Neural progenitor cell (in vitro differentiated cells): ENCODE results near the gene ZXDC. TPM values are rescaled to one million over a fixed set of nuclear protein-coding genes. Genes with fewer than 3 reads are reported as not detected.

Experiments
- DNase-seq: peaks from one replicate; pipeline ENCODE4 v3.0.0-alpha.2; 2016; ENCODE audit warnings: low spot score
- H2AFZ ChIP-seq: fragments of 200-600 bp; sonication (generic); replicated peaks from 2 replicates; pipeline ENCODE4 v1.6.1; 2016; ENCODE audit warnings: antibody characterized with exemption
- H3F3A ChIP-seq: fragments of 200-600 bp; sonication (generic); 2 replicates; pipeline ENCODE4 v1.6.1; 2016; ENCODE audit warnings: antibody characterized with exemption, low read depth
- H3K27ac ChIP-seq: fragments of 200-600 bp; sonication (generic); 2 replicates; pipeline ENCODE4 v1.5.1; 2016; ENCODE audit warnings: mild to moderate bottlenecking
- H3K27me3 ChIP-seq: fragments of 200-600 bp; sonication (generic); 2 replicates; pipeline ENCODE4 v1.6.1; 2016; ENCODE audit warnings: mild to moderate bottlenecking, moderate library complexity
- H3K36me3 ChIP-seq: fragments of 200-600 bp; sonication (generic); 2 replicates; pipeline ENCODE4 v1.5.1; 2016
- H3K4me1 ChIP-seq: fragments of 200-600 bp; sonication (generic); 2 replicates; pipeline ENCODE4 v1.6.1; 2016; ENCODE audit warnings: mixed run types
- H3K4me2 ChIP-seq: fragments of 200-600 bp; sonication (generic); 2 replicates; pipeline ENCODE4 v1.6.1; 2016
- H3K4me3 ChIP-seq: fragments of 200-600 bp; sonication (generic); 2 replicates; pipeline ENCODE4 v1.5.1; 2016
- H3K79me2 ChIP-seq: fragments of 200-600 bp; sonication (generic); 2 replicates; pipeline ENCODE4 v1.6.1; 2016; ENCODE audit warnings: low read depth
- H3K9ac ChIP-seq: fragments of 200-600 bp; sonication (generic); 2 replicates; pipeline ENCODE4 v1.6.1; 2016
- H3K9me3 ChIP-seq: fragments of 200-600 bp; sonication (generic); 2 replicates; pipeline ENCODE4 v1.5.1; 2016; ENCODE audit warnings: low read depth
- H4K20me1 ChIP-seq: fragments of 200-600 bp; sonication (generic); 2 replicates; pipeline ENCODE4 v1.6.1; 2016; ENCODE audit warnings: low read depth
- H3K27ac Mint-ChIP-seq: 3 replicates; pipeline ENCODE4 v1.8.0; 2021; ENCODE audit warnings: mixed read lengths
- H3K27me3 Mint-ChIP-seq: 2 replicates; pipeline ENCODE4 v1.8.0; 2022; ENCODE audit warnings: low read depth, mild to moderate bottlenecking, inconsistent platforms, moderate library complexity, mixed read lengths; ENCODE audit not compliant: insufficient read depth
- H3K36me3 Mint-ChIP-seq: 3 replicates; pipeline ENCODE4 v1.8.0; 2021; ENCODE audit warnings: mixed read lengths
- H3K4me1 Mint-ChIP-seq: 3 replicates; pipeline ENCODE4 v1.8.0; 2021; ENCODE audit warnings: mixed read lengths
- H3K4me3 Mint-ChIP-seq: 3 replicates; pipeline ENCODE4 v1.8.0; 2021; ENCODE audit warnings: mild to moderate bottlenecking, moderate library complexity, mixed read lengths
- H3K9me3 Mint-ChIP-seq: 3 replicates; pipeline ENCODE4 v1.8.0; 2020; ENCODE audit warnings: mixed read lengths
- CTCF ChIP-seq: fragments of 200-600 bp; sonication (generic); IDR thresholded peaks from 2 replicates; pipeline ENCODE4 v1.5.1; 2017; ENCODE audit warnings: antibody characterized with exemption, mild to moderate bottlenecking
- EZH2 ChIP-seq: fragments of 200-600 bp; sonication (generic); IDR thresholded peaks from 2 replicates; pipeline ENCODE4 v1.6.1; 2017; ENCODE audit warnings: antibody characterized with exemption, mild to moderate bottlenecking, moderate library complexity
- EZH2phosphoT487 ChIP-seq: fragments of 200-600 bp; sonication (generic); IDR thresholded peaks from 2 replicates; pipeline ENCODE4 v1.6.1; 2017; ENCODE audit warnings: antibody characterized with exemption
- total RNA-seq: library from RNA; depleted of rRNA; stranded (reverse); fragments of >200 nt; gene quantifications from 2 replicates; pipeline ENCODE4 v1.2.3, GENCODE V29; 2015; ENCODE audit warnings: low replicate concordance

The ZXDC gene
- total RNA-seq, 1 donor from 2014 or later = 12.4 TPM

GRCh38 chr3:126459763-126460127 is 15.9 kb downstream of the ZXDC start:
- Mint-ChIP-seq H3K27me3 (no peaks in the 10 kb centered on the region), H3K4me3 (no peak overlapping the region), H3K9me3 (no peaks in the 10 kb centered on the region), H3K4me1 (peaks cover 13% of the 10 kb centered on the region), H3K27ac (no peak overlapping the region), H3K36me3 (peaks cover 40% of the 10 kb centered on the region)
- no peak overlapping the region for H3K9ac ChIP-seq
- no peak overlapping the region for H2AFZ ChIP-seq
- H3K4me2 ChIP-seq = no peak overlapping the region
- H3K4me3 ChIP-seq = no peak overlapping the region
- TF ChIP-seq EZH2phosphoT487 (no peak), EZH2 (no peak), CTCF (no peak)
- no peaks in the 10 kb centered on the region for H3K9me3 ChIP-seq
- no peaks in the 10 kb centered on the region for H3K4me1 ChIP-seq
- DNase-seq = no peak
- peaks cover 10% of the 10 kb centered on the region for H3K36me3 ChIP-seq
- peaks cover 18% of the 10 kb centered on the region for H3K79me2 ChIP-seq
- H3K27ac ChIP-seq = no peak overlapping the region
- no peaks in the 10 kb centered on the region for H3K27me3 ChIP-seq
- H3F3A ChIP-seq = no peaks in the 10 kb centered on the region
- peaks cover 18% of the 10 kb centered on the region for H4K20me1 ChIP-seq

- Histone ChIP-seq H3F3A (no peaks in the 10 kb centered on the region), H2AFZ (no peak overlapping the region), H4K20me1 (peaks cover 18% of the 10 kb centered on the region), H3K4me3 (no peak overlapping the region), H3K27ac (no peak overlapping the region), H3K36me3 (peaks cover 11% of the 10 kb centered on the region), H3K79me2 (peaks cover 23% of the 10 kb centered on the region), H3K27me3 (no peaks in the 10 kb centered on the region), H3K4me2 (no peak overlapping the region), H3K9me3 (no peaks in the 10 kb centered on the region), H3K9ac (no peak overlapping the region), H3K4me1 (no peaks in the 10 kb centered on the region)
- TF ChIP-seq EZH2phosphoT487 (no peak), CTCF (no peak), EZH2 (no peak)
- Mint-ChIP-seq H3K4me3 (no peak overlapping the region), H3K36me3 (peaks cover 36% of the 10 kb centered on the region), H3K27me3 (no peaks in the 10 kb centered on the region), H3K4me1 (peaks cover 18% of the 10 kb centered on the region), H3K27ac (no peak overlapping the region), H3K9me3 (no peaks in the 10 kb centered on the region)
- DNase-seq = no peak
Measured at GRCh38 chr3:126459111-126459762, 16.5 kb downstream of the ZXDC start.

DNA sequence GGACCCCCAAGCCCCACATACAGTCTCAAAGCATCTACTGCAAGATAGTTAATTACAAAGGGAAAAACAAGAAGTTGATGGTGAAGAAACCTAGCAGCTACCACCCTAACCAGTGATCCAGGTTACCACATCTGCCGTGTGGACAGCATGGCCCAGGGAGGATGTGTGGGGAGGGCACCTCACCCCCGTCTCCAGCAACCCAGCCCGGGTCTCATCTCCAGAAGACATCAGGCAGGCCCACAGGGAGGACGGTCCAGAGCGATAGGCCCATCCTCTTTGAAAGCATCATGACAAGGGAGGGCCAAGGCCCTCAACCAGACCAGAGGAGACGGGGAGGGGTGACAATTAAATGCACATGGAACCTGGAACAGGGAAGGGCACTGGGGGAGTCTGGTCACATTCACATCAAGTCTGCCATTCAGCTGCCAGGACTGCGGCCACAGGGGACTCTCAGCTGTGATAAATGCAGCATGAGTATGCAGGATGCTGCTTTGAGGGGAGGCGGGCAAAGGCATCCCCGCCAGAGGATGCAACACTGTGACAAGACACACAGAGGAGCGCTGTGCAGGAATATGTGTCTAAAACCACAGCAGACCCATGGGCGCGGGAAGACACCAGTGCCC is 18.8 kb downstream of the ZXDC start:
- Histone ChIP-seq H3K4me3 (no peak overlapping the region), H3F3A (no peaks in the 10 kb centered on the region), H3K79me2 (peaks cover 25% of the 10 kb centered on the region), H3K4me1 (no peaks in the 10 kb centered on the region), H3K4me2 (no peak overlapping the region), H3K36me3 (peaks cover 9% of the 10 kb centered on the region), H3K9ac (no peak overlapping the region), H3K27ac (no peak overlapping the region), H2AFZ (no peak overlapping the region), H3K9me3 (no peaks in the 10 kb centered on the region), H4K20me1 (peaks cover 18% of the 10 kb centered on the region), H3K27me3 (no peaks in the 10 kb centered on the region)
- H3K4me1 Mint-ChIP-seq = peaks cover 19% of the 10 kb centered on the region
- no peak overlapping the region for H3K27ac Mint-ChIP-seq
- no peaks in the 10 kb centered on the region for H3K9me3 Mint-ChIP-seq
- no peak for DNase-seq
- no peak for TF ChIP-seq CTCF
- TF ChIP-seq EZH2 = no peak
- no peak for TF ChIP-seq EZH2phosphoT487
- H3K27me3 Mint-ChIP-seq = no peaks in the 10 kb centered on the region
- peaks cover 38% of the 10 kb centered on the region for H3K36me3 Mint-ChIP-seq
- no peak overlapping the region for H3K4me3 Mint-ChIP-seq
